Activated T-cell treated with anti-CD3 and anti-CD28 coated beads, Interleukin-2, amount 50 U/mL, for 4 hours (primary cell): ENCODE results near the gene TCF7. TPM values are rescaled to one million over a fixed set of nuclear protein-coding genes. Genes with fewer than 3 reads are reported as not detected.

Experiments
- ATAC-seq, 2 donors: fragments of 200-7000 bp; cut with Tn5 transposase; one replicate each; pipeline ENCODE4 v1.10.0; 2021
- DNase-seq: peaks from one replicate; pipeline ENCODE4 v3.0.0-alpha.2; 2020
- H3K27me3 Mint-ChIP-seq: one replicate; pipeline ENCODE4 v1.8.0; 2021; ENCODE audit warnings: low read depth, mixed read lengths
- H3K36me3 Mint-ChIP-seq: one replicate; pipeline ENCODE4 v1.8.0; 2022; ENCODE audit warnings: mixed read lengths; ENCODE audit not compliant: insufficient read depth
- H3K4me1 Mint-ChIP-seq: one replicate; pipeline ENCODE4 v1.8.0; 2021; ENCODE audit warnings: low read depth, mixed read lengths
- H3K4me3 Mint-ChIP-seq: one replicate; pipeline ENCODE4 v1.8.0; 2021; ENCODE audit warnings: mild to moderate bottlenecking, moderate library complexity, mixed read lengths
- H3K9me3 Mint-ChIP-seq: one replicate; pipeline ENCODE4 v1.8.0; 2021; ENCODE audit warnings: mixed read lengths
- total RNA-seq, 3 donors: library from RNA; stranded (reverse); gene quantifications; one replicate each; pipeline ENCODE4 v1.2.1, GENCODE V29; 2021

The TCF7 gene
- 10 to 100 TPM; 34.4 to 49.7 (median 37.3) TPM for total RNA-seq

DNA sequence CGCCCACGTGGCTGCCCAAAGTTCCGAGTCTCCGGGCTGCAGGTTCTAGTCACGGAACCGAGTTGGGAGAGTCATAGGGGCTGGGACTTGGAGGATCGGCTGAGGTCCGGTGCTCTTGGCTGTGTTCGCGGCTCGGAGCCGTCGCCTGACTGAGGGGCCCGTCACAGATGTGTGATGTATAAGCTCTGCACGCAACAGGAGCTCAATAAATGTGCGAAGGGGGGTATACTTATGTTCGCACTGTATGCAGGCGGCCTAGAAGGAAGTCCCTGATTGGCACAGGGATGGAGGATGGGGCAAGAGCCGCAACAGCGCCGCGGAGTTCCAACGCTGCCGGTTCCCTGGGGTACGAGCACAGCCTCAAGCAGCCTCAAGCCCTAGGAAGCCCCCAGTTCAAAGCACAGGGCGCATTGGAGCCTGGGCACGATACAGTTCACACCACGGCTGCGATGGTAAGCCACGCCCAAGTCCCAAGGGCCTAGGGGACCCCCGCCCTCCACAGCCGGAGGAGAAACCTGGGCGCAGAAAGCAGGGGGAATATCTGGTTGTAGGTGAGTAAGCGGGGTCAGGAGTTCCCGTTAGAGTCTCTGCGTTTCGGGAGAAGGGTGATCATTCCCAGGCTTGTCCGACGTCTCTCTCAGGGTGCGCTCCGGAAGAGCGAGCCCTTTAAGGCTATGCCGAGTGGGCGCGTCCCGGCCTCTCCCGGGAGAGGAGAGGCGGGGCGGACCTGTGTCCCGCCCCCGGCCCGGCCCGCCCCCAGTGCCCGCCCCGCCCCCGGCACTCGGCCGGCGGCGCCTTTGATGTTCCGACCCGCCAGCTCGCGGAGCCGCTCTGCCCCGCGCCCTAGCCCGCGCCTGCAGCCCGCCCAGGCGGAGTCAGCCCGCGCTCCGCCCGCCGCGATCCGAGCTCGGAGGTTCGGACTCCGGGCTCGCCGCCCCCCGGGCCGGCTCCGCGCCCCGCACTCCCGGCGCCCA lies at the start of gene TCF7:
TCF7 (plus strand) TSS at position 780 of the 974 bp plus-strand sequence. CDS start 226 bp downstream, outside the sequence.
- no peaks in the 10 kb centered on the region for H3K9me3 Mint-ChIP-seq
- no peaks in the 10 kb centered on the region for H3K27me3 Mint-ChIP-seq
- peaks cover 6% of the 10 kb centered on the region for H3K36me3 Mint-ChIP-seq
- DNase-seq (peak; percentile 71), ATAC-seq (peak; percentile 44 to 61)
- H3K4me3 Mint-ChIP-seq: peak within 1 kb of the TSS; percentile 86
- peaks cover 78% of the 10 kb centered on the region for H3K4me1 Mint-ChIP-seq

DNA sequence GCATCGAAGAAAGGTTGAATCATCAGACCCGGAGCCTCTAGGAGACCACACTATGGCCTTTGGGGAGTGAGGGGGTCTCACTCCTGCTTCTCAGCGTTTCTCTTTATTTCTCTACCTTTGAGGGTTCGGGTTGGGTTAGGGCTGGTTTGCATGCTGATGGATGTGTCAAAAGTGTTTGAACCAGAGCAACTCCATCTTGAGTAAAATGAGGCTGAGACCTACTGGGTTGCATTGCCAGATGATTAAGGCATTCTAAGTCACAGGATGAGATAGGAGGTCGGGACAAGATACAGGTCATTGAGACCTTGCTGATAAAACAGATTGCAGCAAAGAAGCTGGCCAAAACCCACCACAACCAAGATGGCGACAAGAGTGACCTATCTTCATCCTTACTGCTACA lies 44.9 kb upstream of the TCF7 start:
- Mint-ChIP-seq H3K9me3 (no peaks in the 10 kb centered on the region), H3K4me3 (peak overlapping the region; percentile 62), H3K27me3 (peaks cover 3% of the 10 kb centered on the region), H3K36me3 (no peaks in the 10 kb centered on the region), H3K4me1 (peaks cover 60% of the 10 kb centered on the region)
- DNase-seq (no peak), ATAC-seq (no peak)

DNA sequence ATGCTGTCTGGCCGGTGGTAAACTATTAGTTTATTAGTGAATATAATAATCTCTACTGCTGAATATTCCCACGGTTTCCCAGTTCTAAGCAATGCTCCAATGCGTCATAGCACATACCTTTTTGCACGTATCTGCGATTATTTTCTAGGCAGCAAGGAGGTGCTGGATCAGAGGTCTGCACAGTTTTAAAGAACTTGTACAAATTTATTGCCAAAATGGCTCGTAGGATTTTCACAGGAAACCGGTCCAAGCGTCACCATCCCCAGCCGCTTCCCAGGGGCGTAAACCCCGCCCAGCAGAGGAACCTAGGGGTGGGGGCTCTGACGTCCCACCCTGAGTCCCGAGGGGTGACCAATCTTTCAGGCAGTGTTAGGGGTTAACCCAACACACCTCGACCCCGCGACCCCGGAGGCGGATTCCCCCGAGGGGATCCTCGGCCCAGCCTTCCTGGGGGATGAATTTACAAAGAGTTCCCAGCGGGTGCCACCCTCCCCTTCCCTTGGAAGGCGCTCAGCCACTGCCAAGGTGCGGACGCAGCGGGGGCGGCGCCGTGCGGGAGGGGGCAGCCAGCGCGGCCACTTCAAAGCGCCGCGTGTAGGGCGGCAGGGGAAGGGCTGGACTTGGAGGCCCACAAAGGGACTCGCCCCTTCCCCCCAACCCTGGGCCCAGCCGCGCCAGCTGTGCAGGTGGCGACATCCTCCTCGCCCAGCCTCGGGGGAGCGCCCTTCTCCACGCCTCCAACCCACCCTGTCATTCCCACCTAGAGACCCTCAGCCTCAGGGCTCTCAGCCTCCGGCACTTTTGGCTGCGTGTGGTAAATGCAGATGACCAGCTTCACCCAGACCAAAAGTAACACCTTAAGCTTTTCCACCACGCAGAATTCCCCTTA lies 43.5 kb upstream of the TCF7 start:
- H3K9me3 Mint-ChIP-seq: no peaks in the 10 kb centered on the region
- peaks cover 3% of the 10 kb centered on the region for H3K27me3 Mint-ChIP-seq
- H3K4me3 Mint-ChIP-seq: peak overlapping the region; percentile 81
- H3K4me1 Mint-ChIP-seq: peaks cover 66% of the 10 kb centered on the region
- peak; percentile 41 to 59 for ATAC-seq
- DNase-seq: no peak
- no peaks in the 10 kb centered on the region for H3K36me3 Mint-ChIP-seq

DNA sequence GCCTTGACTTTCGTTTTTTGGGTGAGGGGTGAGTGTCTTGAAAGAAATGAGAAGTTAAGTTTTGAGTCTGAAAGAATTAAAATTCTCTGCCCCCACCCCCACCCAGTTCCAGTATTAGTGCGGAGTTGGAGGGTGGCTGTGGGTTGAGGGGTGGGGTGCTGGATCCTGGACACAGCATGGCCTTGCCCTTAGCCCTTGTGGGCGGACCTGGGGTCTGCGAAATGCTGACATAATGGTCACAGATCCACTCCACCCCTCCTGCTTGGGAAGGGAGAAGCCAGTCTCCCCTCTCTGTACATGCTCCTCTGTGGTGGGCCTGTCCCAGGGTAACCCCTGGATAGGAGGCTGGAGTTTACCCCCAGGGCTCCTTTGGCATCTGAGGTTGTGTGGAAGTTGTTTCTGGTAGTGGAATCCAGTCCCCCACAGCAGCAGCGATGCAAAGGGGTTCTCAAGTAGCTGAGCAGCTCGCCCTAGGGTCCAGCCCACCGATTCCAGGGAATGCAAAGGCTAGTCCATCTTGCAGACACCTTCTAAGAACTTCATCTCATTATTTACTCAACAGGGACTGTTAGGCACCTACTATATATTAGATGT lies 42.8 kb upstream of the TCF7 start:
- Mint-ChIP-seq H3K9me3 (no peaks in the 10 kb centered on the region), H3K27me3 (peaks cover 3% of the 10 kb centered on the region), H3K4me1 (peaks cover 70% of the 10 kb centered on the region), H3K36me3 (no peaks in the 10 kb centered on the region), H3K4me3 (peak overlapping the region; percentile 81)
- ATAC-seq: peak; percentile 56 to 59
- DNase-seq: no peak

DNA sequence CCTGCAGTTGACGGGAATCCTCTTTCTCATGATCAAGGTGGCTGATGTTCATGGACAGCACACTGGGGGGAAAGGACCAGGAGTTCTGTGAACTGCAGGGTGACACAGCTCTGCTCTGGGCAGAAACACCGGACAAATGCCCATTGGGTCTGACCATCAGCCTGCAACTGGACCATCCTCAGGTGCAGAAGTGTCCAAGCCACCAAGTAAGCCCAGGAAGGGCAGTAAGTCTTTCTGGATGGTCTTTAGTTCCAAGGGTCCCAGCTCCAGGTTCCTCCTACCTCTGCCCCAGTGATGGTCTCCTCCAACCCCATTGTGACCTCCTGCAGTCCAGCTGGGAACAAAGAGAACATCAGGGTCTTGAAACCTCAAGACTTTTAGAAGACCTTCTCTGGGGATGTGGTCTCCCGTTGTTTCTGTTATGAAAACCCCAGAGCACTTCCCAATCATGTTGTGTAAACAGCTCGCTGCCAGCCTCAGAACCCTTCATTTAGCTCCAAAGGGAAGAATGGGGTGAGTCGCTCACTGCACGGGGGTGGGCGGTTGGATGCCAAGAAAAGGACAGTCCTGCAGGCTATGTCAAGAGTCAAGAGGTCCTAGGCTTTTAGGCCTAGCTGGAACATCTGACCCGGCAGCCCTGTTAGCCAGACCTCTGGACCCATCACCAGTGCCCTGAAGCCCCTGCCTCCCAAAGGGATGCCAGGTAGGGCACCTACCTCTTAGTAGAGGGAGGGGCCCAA lies 41.8 kb upstream of the TCF7 start:
- H3K4me3 Mint-ChIP-seq: no peak overlapping the region
- no peak for ATAC-seq
- DNase-seq: no peak

DNA sequence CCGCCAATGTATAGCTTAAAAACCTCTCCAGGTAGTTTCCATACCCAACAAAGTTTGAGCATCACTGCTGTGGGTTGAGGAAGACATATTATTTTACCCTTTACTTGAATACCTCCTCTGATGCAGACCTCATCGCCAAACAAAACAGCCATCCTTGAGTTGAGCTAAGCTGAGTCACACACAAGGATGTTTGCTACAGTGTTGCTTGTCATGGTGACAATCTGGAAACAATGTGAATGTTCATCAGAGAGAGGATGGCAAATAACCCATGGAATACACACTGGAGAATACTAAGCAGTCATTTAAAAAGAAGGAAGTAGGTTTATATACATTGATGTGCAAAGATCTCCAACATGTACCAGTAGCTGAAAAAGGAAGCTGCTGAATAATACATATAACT lies 41.1 kb upstream of the TCF7 start:
- no peaks in the 10 kb centered on the region for H3K36me3 Mint-ChIP-seq
- peaks cover 3% of the 10 kb centered on the region for H3K27me3 Mint-ChIP-seq
- peaks cover 74% of the 10 kb centered on the region for H3K4me1 Mint-ChIP-seq

More for the DNA sequence above, 41.8 kb upstream of the TCF7 start:
- Mint-ChIP-seq H3K27me3 (peaks cover 3% of the 10 kb centered on the region), H3K4me1 (peaks cover 74% of the 10 kb centered on the region), H3K9me3 (no peaks in the 10 kb centered on the region), H3K36me3 (no peaks in the 10 kb centered on the region)

DNA sequence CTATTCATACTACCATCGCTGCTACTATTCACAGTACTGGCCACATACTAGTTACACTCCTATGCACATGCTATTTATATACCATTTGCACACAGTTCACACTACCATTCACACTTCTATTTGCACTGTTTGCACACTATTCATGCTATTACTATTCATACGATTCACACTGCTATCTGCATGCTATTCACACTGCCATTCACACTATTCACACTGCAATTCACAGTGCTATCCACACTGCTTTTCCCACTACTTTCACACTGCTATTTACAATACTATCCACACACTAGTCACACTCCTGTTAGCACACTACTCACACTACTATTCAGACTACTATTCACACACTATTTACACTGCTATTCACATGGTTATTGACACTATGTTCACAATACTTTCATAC lies 39.4 kb upstream of the TCF7 start:
- ATAC-seq (no peak), DNase-seq (no peak)
- Mint-ChIP-seq H3K4me3 (no peak overlapping the region), H3K36me3 (no peaks in the 10 kb centered on the region), H3K27me3 (no peaks in the 10 kb centered on the region), H3K9me3 (no peaks in the 10 kb centered on the region), H3K4me1 (peaks cover 72% of the 10 kb centered on the region)

More for the DNA sequence above, 41.1 kb upstream of the TCF7 start:
- ATAC-seq (no peak), DNase-seq (no peak)
- Mint-ChIP-seq H3K4me3 (no peak overlapping the region), H3K9me3 (no peaks in the 10 kb centered on the region)

DNA sequence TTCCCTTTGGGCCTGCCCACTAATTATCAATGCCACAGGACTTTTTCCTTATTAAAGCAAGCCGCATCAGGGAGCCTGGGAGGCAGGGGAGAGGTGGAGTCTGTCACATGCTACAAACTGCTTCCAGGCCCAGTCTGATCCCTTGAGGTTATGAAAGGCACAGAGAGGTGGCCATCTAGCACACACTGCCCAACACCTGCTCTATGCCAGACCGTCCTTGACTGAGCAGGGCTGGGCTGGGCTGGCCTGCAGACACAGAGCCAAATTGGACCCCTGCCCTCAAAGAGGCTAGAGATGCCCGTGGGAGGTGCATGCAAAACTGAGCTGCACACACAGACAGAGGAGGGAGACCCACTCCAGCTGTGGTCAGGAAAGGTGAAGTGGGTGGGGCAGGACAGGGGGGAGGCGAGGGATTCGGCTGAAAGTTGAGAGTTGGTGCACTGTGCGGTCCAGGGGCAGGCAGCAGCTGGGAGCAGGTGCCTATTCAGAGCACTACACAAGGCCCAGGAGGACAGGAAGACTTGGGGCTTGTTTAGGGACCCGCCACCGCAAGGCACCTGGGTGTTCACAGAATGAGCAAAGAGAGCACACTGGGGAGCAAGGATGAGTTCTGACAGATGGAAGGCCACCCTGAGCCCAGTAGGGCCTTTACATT lies 36.4 kb upstream of the TCF7 start:
- ATAC-seq: peak in 1 of 2 donors; percentile 21
- Mint-ChIP-seq H3K4me1 (peaks cover 68% of the 10 kb centered on the region), H3K9me3 (no peaks in the 10 kb centered on the region), H3K27me3 (no peaks in the 10 kb centered on the region), H3K4me3 (no peak overlapping the region), H3K36me3 (no peaks in the 10 kb centered on the region)
- no peak for DNase-seq

DNA sequence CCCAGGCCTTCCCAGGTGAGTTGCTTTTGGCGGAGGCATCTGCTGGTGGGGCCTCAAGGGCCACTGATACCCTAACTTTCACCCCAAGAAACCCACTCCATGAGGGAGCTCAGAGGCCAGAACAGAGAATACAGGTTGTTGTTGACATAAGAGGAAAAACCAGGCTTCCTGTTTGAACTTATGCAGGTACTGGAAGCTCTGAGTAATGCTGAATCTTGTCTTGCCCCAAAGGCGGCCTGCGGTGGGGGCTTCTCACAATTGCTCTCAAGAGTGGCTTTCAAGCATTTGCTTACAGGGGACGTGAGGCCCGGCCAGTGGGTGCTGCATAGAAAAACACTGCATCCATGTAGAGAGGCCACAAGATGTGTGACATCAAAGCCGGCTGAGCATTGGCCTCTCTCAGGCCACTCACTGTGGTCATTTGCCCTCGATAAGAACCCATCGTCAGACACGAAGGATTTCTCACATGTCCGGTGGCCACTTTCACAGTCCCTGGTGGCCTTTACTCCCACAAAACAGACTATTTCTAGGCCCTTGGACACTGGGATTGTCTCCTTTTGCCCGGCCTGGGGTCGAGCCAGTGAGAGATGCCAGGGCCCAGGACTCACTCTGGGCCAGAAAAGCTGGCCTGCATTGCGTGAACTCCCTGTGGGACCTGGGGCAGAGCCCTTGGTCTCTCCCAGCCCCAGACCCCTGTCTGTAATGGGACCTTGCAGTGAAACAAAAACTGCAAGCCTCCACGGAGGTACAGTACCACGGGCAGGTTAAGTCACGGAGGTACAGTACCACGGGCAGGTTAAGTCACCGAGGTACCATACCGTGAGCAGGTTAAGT lies 34.5 kb upstream of the TCF7 start:
- Mint-ChIP-seq H3K4me3 (peak overlapping the region; percentile 52), H3K4me1 (peaks cover 71% of the 10 kb centered on the region)
- peak; percentile 84 for ATAC-seq

DNA sequence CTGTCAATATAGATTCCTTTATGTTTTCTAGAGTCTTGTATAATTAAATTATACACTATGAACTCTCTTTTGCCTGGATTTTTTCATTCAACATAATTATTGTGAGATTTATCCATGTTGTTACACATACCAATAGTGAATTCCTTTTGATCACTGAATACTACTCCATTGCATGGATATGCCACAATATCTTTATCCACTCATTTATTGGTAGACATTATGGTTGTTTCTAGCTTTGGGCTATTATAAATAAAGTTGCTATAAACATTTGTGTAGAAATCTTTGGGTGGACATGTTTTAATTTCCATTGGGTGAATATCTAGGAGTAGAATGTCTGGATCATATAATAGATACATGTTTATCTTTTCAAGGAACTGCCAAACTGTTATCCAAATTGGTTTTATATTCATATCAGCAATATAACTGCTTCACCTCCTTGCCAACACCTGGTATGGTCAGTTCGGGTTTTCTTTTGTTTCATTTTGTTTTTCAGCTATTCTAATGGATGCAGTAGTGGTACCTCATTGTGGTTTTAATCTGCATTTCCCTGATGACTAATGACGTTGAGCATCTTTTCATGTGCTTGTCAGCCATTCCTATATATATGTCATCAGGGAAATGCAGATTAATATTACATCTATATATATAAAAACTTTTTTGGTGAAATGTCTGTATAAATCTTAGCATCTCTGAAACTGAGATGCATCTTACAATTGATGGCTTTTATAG lies 32.1 kb upstream of the TCF7 start:
- no peaks in the 10 kb centered on the region for H3K9me3 Mint-ChIP-seq
- ATAC-seq (no peak), DNase-seq (no peak)
- no peak overlapping the region for H3K4me3 Mint-ChIP-seq
- peaks cover 72% of the 10 kb centered on the region for H3K4me1 Mint-ChIP-seq
- no peaks in the 10 kb centered on the region for H3K27me3 Mint-ChIP-seq
- H3K36me3 Mint-ChIP-seq: no peaks in the 10 kb centered on the region

More for the DNA sequence above, 34.5 kb upstream of the TCF7 start:
- H3K36me3 Mint-ChIP-seq: no peaks in the 10 kb centered on the region
- no peaks in the 10 kb centered on the region for H3K9me3 Mint-ChIP-seq
- H3K27me3 Mint-ChIP-seq: no peaks in the 10 kb centered on the region
- peak; percentile 75 for DNase-seq

DNA sequence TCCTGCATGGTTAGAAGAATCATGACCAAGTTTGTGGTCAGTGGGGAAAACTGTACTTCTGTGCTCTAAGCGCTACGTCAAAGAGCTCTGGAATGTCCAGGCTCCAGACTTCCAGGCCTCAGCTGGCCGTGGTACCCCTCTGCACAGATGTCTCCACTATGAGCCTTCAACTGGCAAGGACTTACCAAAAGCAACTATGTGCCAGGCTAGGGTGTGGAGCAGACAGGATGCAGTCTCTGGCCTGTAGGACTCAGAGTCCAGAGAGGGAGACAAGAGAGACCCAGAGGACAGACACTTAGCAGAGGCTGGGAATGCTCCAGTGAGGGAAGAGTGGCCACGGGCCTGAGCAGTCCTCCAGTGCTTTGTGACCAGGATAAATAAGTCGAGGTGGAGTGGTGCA lies 31.0 kb upstream of the TCF7 start:
- ATAC-seq (no peak), DNase-seq (no peak)
- Mint-ChIP-seq H3K9me3 (no peaks in the 10 kb centered on the region), H3K4me3 (no peak overlapping the region), H3K36me3 (no peaks in the 10 kb centered on the region), H3K27me3 (no peaks in the 10 kb centered on the region), H3K4me1 (peaks cover 71% of the 10 kb centered on the region)

DNA sequence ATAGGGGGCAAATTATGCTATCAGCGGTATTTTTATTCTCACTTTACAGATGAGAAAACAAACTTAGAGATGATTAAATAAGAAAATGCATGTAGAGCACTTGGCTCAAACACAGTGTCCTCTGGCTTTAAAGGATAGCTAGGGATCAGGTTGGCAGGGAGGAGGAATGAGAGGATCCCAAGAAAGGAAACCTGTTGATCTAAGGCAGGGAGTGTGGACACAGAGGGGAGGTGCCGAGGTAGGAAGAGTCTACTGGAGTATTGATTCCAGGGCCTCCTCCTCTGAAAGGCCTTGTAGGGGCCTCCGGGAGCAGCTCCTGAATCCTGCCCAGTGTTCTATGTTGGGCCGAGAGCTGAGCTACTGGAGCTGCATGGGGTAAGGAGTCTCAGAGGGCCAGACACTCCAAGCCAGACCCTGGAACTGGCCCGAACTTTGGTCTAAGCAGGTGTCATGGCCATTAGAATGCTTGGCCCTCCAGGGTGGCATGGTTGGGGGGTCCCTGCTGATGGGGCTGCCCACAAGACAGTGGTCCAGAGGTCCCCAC lies 30.4 kb upstream of the TCF7 start:
- H3K27me3 Mint-ChIP-seq: no peaks in the 10 kb centered on the region
- DNase-seq (no peak), ATAC-seq (no peak)
- H3K4me3 Mint-ChIP-seq: no peak overlapping the region
- H3K36me3 Mint-ChIP-seq: no peaks in the 10 kb centered on the region
- H3K4me1 Mint-ChIP-seq: peaks cover 73% of the 10 kb centered on the region
- no peaks in the 10 kb centered on the region for H3K9me3 Mint-ChIP-seq
